Stimulated activated CD4-positive, alpha-beta T cell treated with anti-CD3 and anti-CD28 coated beads, Interleukin-12 subunit alpha, Interleukin-12 subunit beta, amount 100 ng/mL, for 48 hours (primary cell): ENCODE results near the gene PPP1R1C.
"Not testable (repeated sequence)": the region's sequence is repeated elsewhere in the genome, so short reads cannot be mapped to it uniquely, and the experiment has no call there.

ENCODE experiments used
- DNase-seq, 3 donors: peaks; one replicate each; pipeline ENCODE4 v3.0.0-alpha.2; 2020; ENCODE audit warnings: low read depth in 2 of 3, low spot score in 1 of 3

Gene PPP1R1C

GRCh38 chr2:181985632-181986205 is at the start of gene PPP1R1C:
Gene PPP1R1C (plus strand): TSS chr2:181985853. CDS start chr2:181986111, 258 bp downstream.
- no peak for DNase-seq

GRCh38 chr2:181937473-181937872 is 48.2 kb upstream of the PPP1R1C start:
- DNase-seq: no peak

GRCh38 chr2:181943411-181944124 is 42.1 kb upstream of the PPP1R1C start:
- DNase-seq: no peak

- DNase-seq: no peak
Measured at GRCh38 chr2:181944164-181944913, 41.3 kb upstream of the PPP1R1C start.

GRCh38 chr2:181944914-181945291 is 40.8 kb upstream of the PPP1R1C start:
- DNase-seq: no peak

- DNase-seq: no peak
Measured at GRCh38 chr2:181946444-181947127, 39.1 kb upstream of the PPP1R1C start.

- no peak for DNase-seq
Measured at GRCh38 chr2:181947273-181947672, 38.4 kb upstream of the PPP1R1C start.

GRCh38 chr2:181948227-181948626 is 37.4 kb upstream of the PPP1R1C start:
- DNase-seq: no peak

GRCh38 chr2:181949047-181949446 is 36.6 kb upstream of the PPP1R1C start:
- no peak for DNase-seq

- DNase-seq: no peak
Measured at GRCh38 chr2:181952404-181953226, 33.0 kb upstream of the PPP1R1C start.

- DNase-seq: peak; percentile 21 to 65 (median 45)
Measured at GRCh38 chr2:181953881-181954537, 31.6 kb upstream of the PPP1R1C start.

GRCh38 chr2:181954538-181954883 is 31.1 kb upstream of the PPP1R1C start:
- DNase-seq: no peak

- DNase-seq: no peak
Measured at GRCh38 chr2:181955010-181955409, 30.6 kb upstream of the PPP1R1C start.

- DNase-seq: not testable (repeated sequence)
Measured at GRCh38 chr2:181955866-181956265, 29.8 kb upstream of the PPP1R1C start.

- no peak for DNase-seq
Measured at GRCh38 chr2:181957668-181958067, 28.0 kb upstream of the PPP1R1C start.

GRCh38 chr2:181958726-181959125 is 26.9 kb upstream of the PPP1R1C start:
- DNase-seq: no peak

GRCh38 chr2:181959508-181959907 is 26.1 kb upstream of the PPP1R1C start:
- no peak for DNase-seq

- not testable (repeated sequence) for DNase-seq
Measured at GRCh38 chr2:181961167-181961566, 24.5 kb upstream of the PPP1R1C start.

GRCh38 chr2:181962142-181962541 is 23.5 kb upstream of the PPP1R1C start:
- no peak for DNase-seq

- no peak for DNase-seq
Measured at GRCh38 chr2:181970160-181970794, 15.4 kb upstream of the PPP1R1C start.
